Neural progenitor cell (in vitro differentiated cells): Measurements from ENCODE around the gene KCNQ1. TPM values are rescaled to one million over a fixed set of nuclear protein-coding genes. Genes with fewer than 3 reads are reported as not detected.

Experiments
- DNase-seq: peaks from one replicate; pipeline ENCODE4 v3.0.0-alpha.2; 2016; ENCODE audit warnings: low spot score
- H2AFZ ChIP-seq: fragments of 200-600 bp; sonication (generic); replicated peaks from 2 replicates; pipeline ENCODE4 v1.6.1; 2016; ENCODE audit warnings: antibody characterized with exemption
- H3F3A ChIP-seq: fragments of 200-600 bp; sonication (generic); 2 replicates; pipeline ENCODE4 v1.6.1; 2016; ENCODE audit warnings: antibody characterized with exemption, low read depth
- H3K27ac ChIP-seq: fragments of 200-600 bp; sonication (generic); 2 replicates; pipeline ENCODE4 v1.5.1; 2016; ENCODE audit warnings: mild to moderate bottlenecking
- H3K27me3 ChIP-seq: fragments of 200-600 bp; sonication (generic); 2 replicates; pipeline ENCODE4 v1.6.1; 2016; ENCODE audit warnings: mild to moderate bottlenecking, moderate library complexity
- H3K36me3 ChIP-seq: fragments of 200-600 bp; sonication (generic); 2 replicates; pipeline ENCODE4 v1.5.1; 2016
- H3K4me1 ChIP-seq: fragments of 200-600 bp; sonication (generic); 2 replicates; pipeline ENCODE4 v1.6.1; 2016; ENCODE audit warnings: mixed run types
- H3K4me2 ChIP-seq: fragments of 200-600 bp; sonication (generic); 2 replicates; pipeline ENCODE4 v1.6.1; 2016
- H3K4me3 ChIP-seq: fragments of 200-600 bp; sonication (generic); 2 replicates; pipeline ENCODE4 v1.5.1; 2016
- H3K79me2 ChIP-seq: fragments of 200-600 bp; sonication (generic); 2 replicates; pipeline ENCODE4 v1.6.1; 2016; ENCODE audit warnings: low read depth
- H3K9ac ChIP-seq: fragments of 200-600 bp; sonication (generic); 2 replicates; pipeline ENCODE4 v1.6.1; 2016
- H3K9me3 ChIP-seq: fragments of 200-600 bp; sonication (generic); 2 replicates; pipeline ENCODE4 v1.5.1; 2016; ENCODE audit warnings: low read depth
- H4K20me1 ChIP-seq: fragments of 200-600 bp; sonication (generic); 2 replicates; pipeline ENCODE4 v1.6.1; 2016; ENCODE audit warnings: low read depth
- H3K27ac Mint-ChIP-seq: 3 replicates; pipeline ENCODE4 v1.8.0; 2021; ENCODE audit warnings: mixed read lengths
- H3K27me3 Mint-ChIP-seq: 2 replicates; pipeline ENCODE4 v1.8.0; 2022; ENCODE audit warnings: low read depth, mild to moderate bottlenecking, inconsistent platforms, moderate library complexity, mixed read lengths; ENCODE audit not compliant: insufficient read depth
- H3K36me3 Mint-ChIP-seq: 3 replicates; pipeline ENCODE4 v1.8.0; 2021; ENCODE audit warnings: mixed read lengths
- H3K4me1 Mint-ChIP-seq: 3 replicates; pipeline ENCODE4 v1.8.0; 2021; ENCODE audit warnings: mixed read lengths
- H3K4me3 Mint-ChIP-seq: 3 replicates; pipeline ENCODE4 v1.8.0; 2021; ENCODE audit warnings: mild to moderate bottlenecking, moderate library complexity, mixed read lengths
- H3K9me3 Mint-ChIP-seq: 3 replicates; pipeline ENCODE4 v1.8.0; 2020; ENCODE audit warnings: mixed read lengths
- EZH2 ChIP-seq: fragments of 200-600 bp; sonication (generic); IDR thresholded peaks from 2 replicates; pipeline ENCODE4 v1.6.1; 2017; ENCODE audit warnings: antibody characterized with exemption, mild to moderate bottlenecking, moderate library complexity
- EZH2phosphoT487 ChIP-seq: fragments of 200-600 bp; sonication (generic); IDR thresholded peaks from 2 replicates; pipeline ENCODE4 v1.6.1; 2017; ENCODE audit warnings: antibody characterized with exemption
- total RNA-seq: library from RNA; depleted of rRNA; stranded (reverse); fragments of >200 nt; gene quantifications from 2 replicates; pipeline ENCODE4 v1.2.3, GENCODE V29; 2015; ENCODE audit warnings: low replicate concordance
- TF ChIP-seq, protein P1 (sequence below): fragments of 200-600 bp; sonication (generic); IDR thresholded peaks from 2 replicates; pipeline ENCODE4 v1.5.1; 2017; ENCODE audit warnings: antibody characterized with exemption, mild to moderate bottlenecking

Gene KCNQ1
- total RNA-seq, 1 donor from 2014 or later, result 0.11 TPM

DNA sequence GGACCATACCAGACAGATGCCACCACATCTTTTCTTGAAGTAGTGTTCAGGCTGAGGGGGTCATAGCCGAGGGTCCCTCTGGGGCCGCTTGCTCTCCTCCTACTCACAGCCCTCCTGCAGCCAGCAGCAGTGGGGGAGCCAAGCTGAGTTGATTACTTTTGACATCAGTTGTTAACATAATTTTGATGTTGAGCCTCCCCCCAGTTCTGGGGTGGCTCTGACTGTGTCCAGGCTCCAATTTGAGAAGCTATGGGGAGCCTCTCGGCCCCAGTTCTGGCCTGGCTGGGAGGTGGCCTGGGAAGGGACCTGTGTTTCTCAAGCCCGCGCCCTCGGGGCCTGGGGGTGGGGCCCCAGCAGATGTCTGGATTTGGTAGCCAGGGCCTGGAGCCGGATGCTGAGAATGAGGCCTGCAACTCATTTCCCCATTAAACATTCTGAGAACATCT lies 207.0 kb downstream of the KCNQ1 start:
- TF ChIP-seq, protein P1, sequence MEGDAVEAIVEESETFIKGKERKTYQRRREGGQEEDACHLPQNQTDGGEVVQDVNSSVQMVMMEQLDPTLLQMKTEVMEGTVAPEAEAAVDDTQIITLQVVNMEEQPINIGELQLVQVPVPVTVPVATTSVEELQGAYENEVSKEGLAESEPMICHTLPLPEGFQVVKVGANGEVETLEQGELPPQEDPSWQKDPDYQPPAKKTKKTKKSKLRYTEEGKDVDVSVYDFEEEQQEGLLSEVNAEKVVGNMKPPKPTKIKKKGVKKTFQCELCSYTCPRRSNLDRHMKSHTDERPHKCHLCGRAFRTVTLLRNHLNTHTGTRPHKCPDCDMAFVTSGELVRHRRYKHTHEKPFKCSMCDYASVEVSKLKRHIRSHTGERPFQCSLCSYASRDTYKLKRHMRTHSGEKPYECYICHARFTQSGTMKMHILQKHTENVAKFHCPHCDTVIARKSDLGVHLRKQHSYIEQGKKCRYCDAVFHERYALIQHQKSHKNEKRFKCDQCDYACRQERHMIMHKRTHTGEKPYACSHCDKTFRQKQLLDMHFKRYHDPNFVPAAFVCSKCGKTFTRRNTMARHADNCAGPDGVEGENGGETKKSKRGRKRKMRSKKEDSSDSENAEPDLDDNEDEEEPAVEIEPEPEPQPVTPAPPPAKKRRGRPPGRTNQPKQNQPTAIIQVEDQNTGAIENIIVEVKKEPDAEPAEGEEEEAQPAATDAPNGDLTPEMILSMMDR, result no peak
- TF ChIP-seq EZH2phosphoT487 (no peak), EZH2 (no peak)
- Histone ChIP-seq H3K27me3 (no peaks in the 10 kb centered on the region), H3K79me2 (no peaks in the 10 kb centered on the region), H2AFZ (no peak overlapping the region), H3F3A (no peaks in the 10 kb centered on the region), H3K4me2 (no peak overlapping the region), H3K4me1 (no peaks in the 10 kb centered on the region), H4K20me1 (no peaks in the 10 kb centered on the region), H3K36me3 (no peaks in the 10 kb centered on the region), H3K27ac (no peak overlapping the region), H3K4me3 (no peak overlapping the region), H3K9me3 (peaks cover 35% of the 10 kb centered on the region), H3K9ac (no peak overlapping the region)
- peaks cover 80% of the 10 kb centered on the region for H3K9me3 Mint-ChIP-seq
- no peak for DNase-seq
- H3K27ac Mint-ChIP-seq, result no peak overlapping the region
- H3K4me1 Mint-ChIP-seq, result peaks cover 9% of the 10 kb centered on the region
- H3K36me3 Mint-ChIP-seq, result peaks cover 25% of the 10 kb centered on the region
- peaks cover 18% of the 10 kb centered on the region for H3K27me3 Mint-ChIP-seq
- H3K4me3 Mint-ChIP-seq, result no peak overlapping the region

DNA sequence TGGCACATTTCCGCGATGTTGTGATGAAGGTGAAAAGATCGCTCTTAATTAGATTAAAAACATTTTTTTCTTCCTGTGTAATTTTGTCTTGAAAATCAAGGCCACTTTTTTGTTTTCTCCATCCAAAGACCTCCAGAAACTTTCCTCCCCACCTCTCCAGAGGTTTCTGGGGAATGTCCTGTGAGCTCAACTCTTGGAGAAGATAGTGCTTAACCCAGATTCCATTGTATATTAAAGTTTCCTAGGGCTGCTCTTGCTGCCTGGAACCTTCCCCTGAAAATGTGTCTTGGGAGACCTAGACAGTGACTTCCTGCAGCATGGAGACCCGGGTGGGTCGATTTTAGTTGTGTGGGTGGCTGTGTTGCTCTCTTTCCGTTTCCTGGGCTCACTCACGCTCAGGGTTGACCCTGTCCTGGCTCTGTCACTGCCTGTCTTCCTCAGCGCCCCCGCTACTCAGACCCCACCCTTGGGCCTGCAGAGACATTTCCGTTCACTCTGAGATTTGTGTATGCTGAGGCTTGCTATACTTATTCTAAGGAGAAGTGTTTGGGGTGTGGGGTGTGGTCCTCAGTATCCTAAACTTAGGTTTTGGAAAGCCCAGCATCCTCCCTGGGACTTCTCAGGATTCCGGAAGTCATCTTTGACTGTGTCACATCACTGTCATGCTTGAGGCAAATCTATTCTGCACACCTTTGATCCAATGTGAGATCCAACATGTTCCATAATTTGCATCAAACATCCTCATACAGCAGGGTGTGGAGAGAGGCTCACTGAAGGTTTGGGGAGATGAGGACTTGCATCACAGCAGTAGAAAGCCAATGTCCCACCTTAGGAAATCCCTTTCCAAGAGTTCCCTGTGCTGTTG lies 207.8 kb downstream of the KCNQ1 start:
- Histone ChIP-seq H3K36me3 (no peaks in the 10 kb centered on the region), H3K4me2 (no peak overlapping the region), H2AFZ (no peak overlapping the region), H3K9me3 (peaks cover 31% of the 10 kb centered on the region), H4K20me1 (no peaks in the 10 kb centered on the region), H3K27ac (no peak overlapping the region), H3F3A (no peaks in the 10 kb centered on the region), H3K79me2 (no peaks in the 10 kb centered on the region), H3K27me3 (no peaks in the 10 kb centered on the region), H3K4me3 (no peak overlapping the region), H3K4me1 (no peaks in the 10 kb centered on the region), H3K9ac (no peak overlapping the region)
- peaks cover 9% of the 10 kb centered on the region for H3K4me1 Mint-ChIP-seq
- H3K27me3 Mint-ChIP-seq, result peaks cover 18% of the 10 kb centered on the region
- H3K9me3 Mint-ChIP-seq, result peaks cover 77% of the 10 kb centered on the region
- H3K4me3 Mint-ChIP-seq, result no peak overlapping the region
- no peak for TF ChIP-seq EZH2
- TF ChIP-seq, protein P1, result no peak
- TF ChIP-seq EZH2phosphoT487, result no peak
- no peak for DNase-seq
- H3K36me3 Mint-ChIP-seq, result peaks cover 24% of the 10 kb centered on the region
- no peak overlapping the region for H3K27ac Mint-ChIP-seq

DNA sequence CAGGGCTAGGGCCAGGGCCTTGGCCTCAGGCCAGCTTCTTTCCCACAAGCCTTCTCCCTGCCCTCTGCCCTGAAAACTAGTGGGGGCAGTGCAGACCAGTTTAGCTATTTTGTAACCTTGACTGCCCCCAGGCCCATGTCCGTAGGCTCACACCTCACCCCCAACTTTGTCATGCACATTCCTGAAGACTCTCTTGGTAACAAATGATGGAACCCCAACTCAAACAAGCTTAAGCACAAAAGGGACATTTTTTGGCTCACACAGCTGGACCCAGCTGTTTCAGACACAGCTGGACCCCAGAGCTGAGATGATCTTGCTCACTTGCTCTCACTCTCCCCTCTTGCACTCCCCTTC lies 208.4 kb downstream of the KCNQ1 start:
- H3K4me3 ChIP-seq, result no peak overlapping the region
- H3K79me2 ChIP-seq, result no peaks in the 10 kb centered on the region
- H3K9me3 Mint-ChIP-seq, result peaks cover 78% of the 10 kb centered on the region
- no peak for DNase-seq
- no peaks in the 10 kb centered on the region for H3K36me3 ChIP-seq
- no peaks in the 10 kb centered on the region for H3K4me1 ChIP-seq
- H3K4me3 Mint-ChIP-seq, result no peak overlapping the region
- TF ChIP-seq EZH2phosphoT487, result no peak
- H3K4me1 Mint-ChIP-seq, result peaks cover 9% of the 10 kb centered on the region
- H3K4me2 ChIP-seq, result no peak overlapping the region
- H3K36me3 Mint-ChIP-seq, result peaks cover 25% of the 10 kb centered on the region
- no peaks in the 10 kb centered on the region for H3K27me3 ChIP-seq
- no peak overlapping the region for H2AFZ ChIP-seq
- H4K20me1 ChIP-seq, result no peaks in the 10 kb centered on the region
- no peak overlapping the region for H3K9ac ChIP-seq
- no peaks in the 10 kb centered on the region for H3F3A ChIP-seq
- H3K27me3 Mint-ChIP-seq, result peaks cover 16% of the 10 kb centered on the region
- no peak overlapping the region for H3K27ac ChIP-seq
- no peak overlapping the region for H3K27ac Mint-ChIP-seq
- peaks cover 26% of the 10 kb centered on the region for H3K9me3 ChIP-seq
